Measurements from ENCODE around the gene KRT37.

DNA sequence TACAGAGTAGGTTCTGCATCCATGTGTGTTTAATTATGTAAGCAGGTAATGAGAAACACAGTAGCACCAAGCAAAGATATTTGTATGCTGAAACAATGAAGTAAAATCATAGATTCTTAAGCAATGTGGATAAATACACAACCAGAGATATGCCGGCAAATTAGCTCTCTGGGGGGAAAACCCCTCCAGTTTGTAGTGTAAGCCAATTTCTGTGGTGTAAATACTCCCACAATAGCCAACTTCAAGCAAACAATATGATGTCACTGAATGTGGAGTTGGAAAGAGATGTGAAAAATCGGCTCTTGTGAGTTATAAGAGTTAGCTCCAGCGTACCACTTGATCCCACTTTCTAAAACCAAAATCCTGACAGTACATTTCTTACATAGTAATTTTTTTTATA is 20.3 kb upstream of the KRT37 start:
- TF ChIP-seq POLR2A (IDR thresholded peaks at IDR 0.05): no peak
- TF ChIP-seq, protein P1, sequence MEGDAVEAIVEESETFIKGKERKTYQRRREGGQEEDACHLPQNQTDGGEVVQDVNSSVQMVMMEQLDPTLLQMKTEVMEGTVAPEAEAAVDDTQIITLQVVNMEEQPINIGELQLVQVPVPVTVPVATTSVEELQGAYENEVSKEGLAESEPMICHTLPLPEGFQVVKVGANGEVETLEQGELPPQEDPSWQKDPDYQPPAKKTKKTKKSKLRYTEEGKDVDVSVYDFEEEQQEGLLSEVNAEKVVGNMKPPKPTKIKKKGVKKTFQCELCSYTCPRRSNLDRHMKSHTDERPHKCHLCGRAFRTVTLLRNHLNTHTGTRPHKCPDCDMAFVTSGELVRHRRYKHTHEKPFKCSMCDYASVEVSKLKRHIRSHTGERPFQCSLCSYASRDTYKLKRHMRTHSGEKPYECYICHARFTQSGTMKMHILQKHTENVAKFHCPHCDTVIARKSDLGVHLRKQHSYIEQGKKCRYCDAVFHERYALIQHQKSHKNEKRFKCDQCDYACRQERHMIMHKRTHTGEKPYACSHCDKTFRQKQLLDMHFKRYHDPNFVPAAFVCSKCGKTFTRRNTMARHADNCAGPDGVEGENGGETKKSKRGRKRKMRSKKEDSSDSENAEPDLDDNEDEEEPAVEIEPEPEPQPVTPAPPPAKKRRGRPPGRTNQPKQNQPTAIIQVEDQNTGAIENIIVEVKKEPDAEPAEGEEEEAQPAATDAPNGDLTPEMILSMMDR (IDR thresholded peaks at IDR 0.05): no peak
- TF ChIP-seq EP300 (IDR thresholded peaks at IDR 0.05): no peak

Data from upper lobe of left lung (tissue), 4 donors.